H1 (cell line): ENCODE results near the gene VPS37C. TPM values are rescaled to one million over a fixed set of nuclear protein-coding genes. Genes with fewer than 3 reads are reported as not detected.

Experiments used
- CTCF ChIA-PET: fragments of 300-600 bp; sonication (Branson Sonifier 250); formaldehyde crosslinking; loops from one replicate; lab custom pipeline; 2021; ENCODE audit not compliant: partially characterized antibody; lab: Charles Lee
- POLR2A ChIA-PET: fragments of 300-600 bp; sonication (Branson Sonifier 250); formaldehyde crosslinking; loops from one replicate; lab custom pipeline; 2021; ENCODE audit warnings: inconsistent platforms; ENCODE audit not compliant: partially characterized antibody; lab: Charles Lee
- DNase-seq, 2 experiments: peaks; one replicate each; pipeline versions ENCODE4 v3.0.0 to v3.0.0-alpha.2; 2010 to 2022; ENCODE audit warnings: low spot score in 2 of 2, low read depth in 1 of 2, mixed read lengths in 1 of 2
- FAIRE-seq: peaks from 2 replicates; lab custom pipeline; 2011; peaks lifted over from hg19 to GRCh38; lab: Jason Lieb, UNC
- H2AFZ ChIP-seq: 2 replicates; pipeline ENCODE4 v1.8.1; 2012; ENCODE audit warnings: low read length, inconsistent platforms
- H2AK5ac ChIP-seq: 2 replicates; pipeline ENCODE4 v1.6.1; 2013; ENCODE audit warnings: low read depth, low read length
- H2BK120ac ChIP-seq: replicated peaks from 2 replicates; pipeline ENCODE3; 2013; ENCODE audit warnings: low read depth, low read length, inconsistent platforms
- H2BK12ac ChIP-seq: 2 replicates; pipeline ENCODE4 v1.6.1; 2013; ENCODE audit warnings: low read depth, low read length
- H2BK15ac ChIP-seq: 2 replicates; pipeline ENCODE4 v1.6.1; 2013; ENCODE audit warnings: low read length
- H2BK20ac ChIP-seq: 2 replicates; pipeline ENCODE4 v1.6.1; 2013; ENCODE audit warnings: low read length
- H2BK5ac ChIP-seq: 2 replicates; pipeline ENCODE4 v1.6.1; 2013; ENCODE audit warnings: low read depth, low read length
- H3K14ac ChIP-seq: 2 replicates; pipeline ENCODE4 v1.6.1; 2013; ENCODE audit warnings: inconsistent platforms; ENCODE audit not compliant: insufficient read length
- H3K18ac ChIP-seq: 2 replicates; pipeline ENCODE4 v1.6.1; 2013; ENCODE audit warnings: low read length; ENCODE audit errors: extremely low read depth
- H3K23ac ChIP-seq: 2 replicates; pipeline ENCODE4 v1.6.1; 2013; ENCODE audit warnings: inconsistent platforms; ENCODE audit not compliant: insufficient read length
- H3K23me2 ChIP-seq: 2 replicates; pipeline ENCODE4 v1.6.1; 2013; ENCODE audit warnings: low read depth, low read length
- H3K27ac ChIP-seq: 2 replicates; pipeline ENCODE4 v1.6.1; 2011; ENCODE audit warnings: low read depth, low read length, inconsistent platforms
- H3K27me3 ChIP-seq, 4 experiments: replicated peaks in 1 of 4; 1 replicate in 1 of 4; 2 replicates in 3 of 4; pipeline versions ENCODE4 v1.6.1 to v1.8.1; 2011 to 2013; ENCODE audit warnings: low read length in 3 of 4, mild to moderate bottlenecking in 3 of 4, inconsistent platforms in 2 of 4, mixed read lengths in 2 of 4, moderate library complexity in 1 of 4; ENCODE audit not compliant: control insufficient read depth in 3 of 4, insufficient read depth in 3 of 4; ENCODE audit errors: extremely low read depth in 1 of 4
- H3K36me3 ChIP-seq, 4 experiments: 2 replicates each; pipeline versions ENCODE4 v1.6.1 to v1.8.1; 2011 to 2013; ENCODE audit warnings: mild to moderate bottlenecking in 4 of 4, low read length in 3 of 4, moderate library complexity in 2 of 4, control low read depth in 1 of 4, inconsistent platforms in 1 of 4; ENCODE audit not compliant: insufficient read depth in 4 of 4, control insufficient read depth in 2 of 4
- H3K4ac ChIP-seq: replicated peaks from 2 replicates; pipeline ENCODE3; 2013; ENCODE audit warnings: low read length, low read depth, mixed read lengths, inconsistent platforms; ENCODE audit not compliant: insufficient read length
- H3K4me1 ChIP-seq, 4 experiments: replicated peaks in 1 of 4; 1 replicate in 1 of 4; 2 replicates in 3 of 4; pipeline versions ENCODE4 v1.6.1 to v1.8.1; 2011 to 2013; ENCODE audit warnings: low read length in 3 of 4, inconsistent platforms in 2 of 4, mixed read lengths in 1 of 4; ENCODE audit not compliant: insufficient read depth in 4 of 4, control insufficient read depth in 3 of 4
- H3K4me2 ChIP-seq, 2 experiments: 2 replicates each; pipeline versions ENCODE4 v1.6.1 to v1.8.1; 2011 to 2013; ENCODE audit warnings: low read depth in 2 of 2, low read length in 2 of 2, control low read depth in 1 of 2, inconsistent platforms in 1 of 2, mild to moderate bottlenecking in 1 of 2; ENCODE audit not compliant: insufficient read depth in 1 of 2
- H3K4me3 ChIP-seq, 4 experiments: fragments of 200-600, 300-600 bp in 1 of 4; sonication (generic), shearing (Covaris generic), sonication (Bioruptor Twin) in 1 of 4; 2 replicates each; pipeline versions ENCODE4 v1.5.1 to v1.8.1; 2011 to 2016; ENCODE audit warnings: low read length in 4 of 4, low read depth in 3 of 4, control low read depth in 2 of 4, inconsistent platforms in 2 of 4, mild to moderate bottlenecking in 2 of 4, mixed read lengths in 1 of 4, moderate library complexity in 1 of 4; ENCODE audit not compliant: insufficient read depth in 2 of 4; ENCODE audit errors: extremely low read depth in 1 of 4
- H3K56ac ChIP-seq: replicated peaks from 2 replicates; pipeline ENCODE3; 2013; ENCODE audit warnings: low read depth, mild to moderate bottlenecking, mixed read lengths, low read length, inconsistent platforms; ENCODE audit not compliant: insufficient read length
- H3K79me1 ChIP-seq: 2 replicates; pipeline ENCODE4 v1.6.1; 2013; ENCODE audit warnings: low read depth, low read length, control low read depth
- H3K79me2 ChIP-seq, 2 experiments: 2 replicates each; pipeline versions ENCODE4 v1.6.1 to v1.8.1; 2012 to 2013; ENCODE audit warnings: low read length in 2 of 2, mild to moderate bottlenecking in 2 of 2, inconsistent platforms in 1 of 2; ENCODE audit not compliant: insufficient read depth in 2 of 2, control insufficient read depth in 1 of 2
- H3K9ac ChIP-seq, 4 experiments: replicated peaks in 1 of 4; 1 replicate in 1 of 4; 2 replicates in 3 of 4; pipeline versions ENCODE4 v1.6.1 to v1.8.1; 2011 to 2013; ENCODE audit warnings: low read depth in 3 of 4, low read length in 3 of 4, control low read depth in 2 of 4, mild to moderate bottlenecking in 2 of 4, moderate library complexity in 2 of 4, inconsistent platforms in 1 of 4; ENCODE audit errors: extremely low read depth in 1 of 4
- H3K9me3 ChIP-seq, 2 experiments: 2 replicates each; pipeline versions ENCODE4 v1.6.1 to v1.8.1; 2012 to 2013; ENCODE audit warnings: mild to moderate bottlenecking in 2 of 2, moderate library complexity in 2 of 2, control low read depth in 1 of 2, inconsistent platforms in 1 of 2, low read depth in 1 of 2, low read length in 1 of 2, mixed read lengths in 1 of 2; ENCODE audit not compliant: insufficient read depth in 2 of 2
- H4K20me1 ChIP-seq, 2 experiments: replicated peaks in 1 of 2; 2 replicates each; pipeline versions ENCODE3 to v1.8.1; 2011 to 2013; ENCODE audit warnings: inconsistent platforms in 2 of 2, low read length in 2 of 2, mild to moderate bottlenecking in 1 of 2; ENCODE audit not compliant: insufficient read depth in 2 of 2, control insufficient read depth in 1 of 2
- H4K5ac ChIP-seq: 2 replicates; pipeline ENCODE4 v1.6.1; 2013; ENCODE audit warnings: low read length, low read depth, mixed read lengths, inconsistent platforms; ENCODE audit not compliant: insufficient read length
- H4K8ac ChIP-seq: 2 replicates; pipeline ENCODE4 v1.8.0; 2013; ENCODE audit warnings: mild to moderate bottlenecking, moderate library complexity, low read length, inconsistent platforms; ENCODE audit not compliant: insufficient read depth; ENCODE audit errors: extremely low read depth
- H4K91ac ChIP-seq: replicated peaks from 2 replicates; pipeline ENCODE3; 2013; ENCODE audit warnings: low read length, mixed read lengths, inconsistent platforms; ENCODE audit not compliant: insufficient read length
- ATF2 ChIP-seq: IDR thresholded peaks from 2 replicates; pipeline ENCODE4 v1.6.1; 2012; ENCODE audit warnings: low read length, inconsistent platforms
- ATF3 ChIP-seq: IDR thresholded peaks from 2 replicates; pipeline ENCODE4 v1.6.1; 2011; ENCODE audit warnings: low read depth, mild to moderate bottlenecking, low read length; ENCODE audit not compliant: insufficient read depth
- CTCF ChIP-seq, 3 experiments: IDR thresholded peaks; 1 replicate in 2 of 3; 2 replicates in 1 of 3; pipeline versions ENCODE4 v1.5.1 to v1.6.1; 2011; ENCODE audit warnings: low read length in 3 of 3, mild to moderate bottlenecking in 3 of 3, inconsistent platforms in 2 of 3, low read depth in 1 of 3, moderate library complexity in 1 of 3; ENCODE audit not compliant: insufficient read depth in 1 of 3; ENCODE audit errors: control extremely low read depth in 1 of 3
- HDAC6 ChIP-seq: IDR thresholded peaks from one replicate; pipeline ENCODE4 v1.7.1; 2012; ENCODE audit warnings: low read depth, mild to moderate bottlenecking, inconsistent platforms, low read length, moderate library complexity
- NANOG ChIP-seq: IDR thresholded peaks from 2 replicates; pipeline ENCODE4 v1.6.1; 2011; ENCODE audit warnings: low read length, low read depth, mild to moderate bottlenecking, inconsistent platforms; ENCODE audit not compliant: insufficient read depth, poor library complexity, severe bottlenecking
- POLR2A ChIP-seq, 2 experiments: IDR thresholded peaks; 1 replicate in 1 of 2; 2 replicates in 1 of 2; pipeline ENCODE4 v1.6.1; 2011; ENCODE audit warnings: low read depth in 2 of 2, low read length in 2 of 2, mild to moderate bottlenecking in 2 of 2; ENCODE audit errors: control extremely low read depth in 1 of 2
- SP4 ChIP-seq: IDR thresholded peaks from 2 replicates; pipeline ENCODE4 v1.6.1; 2012; ENCODE audit warnings: low read length, inconsistent platforms
- SRF ChIP-seq: IDR thresholded peaks from 2 replicates; pipeline ENCODE4 v1.6.1; 2011; ENCODE audit warnings: mild to moderate bottlenecking, low read depth, low read length, moderate library complexity
- WGBS, 2 experiments: shearing (Covaris generic) in 1 of 2; methylation state at CpG; one replicate each; pipeline versions ENCODE4 v1.1.6 to v1.1.7; 2013 to 2015; ENCODE audit warnings: low lambda C conversion rate in 2 of 2, mixed read lengths in 2 of 2, inconsistent platforms in 1 of 2, low coverage in 1 of 2, missing lambda C conversion rate in 1 of 2; ENCODE audit not compliant: insufficient replicate concordance in 2 of 2, insufficient coverage in 1 of 2, insufficient read length in 1 of 2; ENCODE audit errors: extremely low coverage in 1 of 2, missing lambda C conversion rate in 1 of 2; 5-methylcytosine and 5-hydroxymethylcytosine counted together
- polyA plus RNA-seq, 7 experiments: library from polyadenylated mRNA; depleted of rRNA in 3 of 7; stranded (reverse) in 5 of 7; unstranded in 2 of 7; fragments of >200 nt in 5 of 7; fragments of 200-250 nt in 2 of 7; gene quantifications; 1 replicate in 5 of 7; 2 replicates in 1 of 7; 4 replicates in 1 of 7; pipeline versions ENCODE4 v1.2.1 to v1.2.3, GENCODE V29; 2011 to 2013; ENCODE audit warnings: missing spikeins in 2 of 7, mixed read lengths in 2 of 7
- total RNA-seq: library from RNA; stranded (reverse); fragmentation: NEBNext Ultra II Directional; extraction: Animal tissue kit (Norgen Biotek cat#: 25700); gene quantifications from 2 replicates; pipeline ENCODE4 v1.2.1, GENCODE V29; 2021

Gene VPS37C
- total and polyA plus RNA-seq, 2 of the 8 experiments (the other 6 are each of a cell fraction or from before 2014, with no cell fraction given) = 12.9 to 21.0 TPM

GRCh38 chr11:61121192-61121831 lies 39.9 kb downstream of the VPS37C start:
- Histone ChIP-seq H3K23me2 (peaks cover 9% of the 10 kb centered on the region; the same call in 1 of the 2 replicates), H3K9ac (no peak overlapping the region), H2BK120ac (no peak overlapping the region), H3K9me3 (no peaks in the 10 kb centered on the region), H3K4ac (no peak overlapping the region), H2BK5ac (no peak overlapping the region), H4K20me1 (peaks cover 2 to 3% of the 10 kb centered on the region in 2 experiments), H2BK20ac (no peak overlapping the region), H2BK12ac (no peak overlapping the region), H4K5ac (no peak overlapping the region), H2AFZ (no peak overlapping the region), H3K79me1 (no peaks in the 10 kb centered on the region), H3K79me2 (no peaks in the 10 kb centered on the region), H2AK5ac (no peak overlapping the region), H3K27ac (no peak overlapping the region), H4K91ac (no peak overlapping the region), H3K56ac (no peak overlapping the region), H3K18ac (no peak overlapping the region), H2BK15ac (no peak overlapping the region), H3K4me3 (no peak overlapping the region), H3K4me2 (no peak overlapping the region), H3K23ac (no peak overlapping the region), H3K27me3 (peaks cover 0 to 2% (median 0%) of the 10 kb centered on the region in 4 experiments; a peak in 1 of 7 replicates), H3K36me3 (no peaks in the 10 kb centered on the region), H3K4me1 (no peaks in the 10 kb centered on the region; a peak in 1 of 7 replicates), H3K14ac (no peak overlapping the region), H4K8ac (no peak overlapping the region)
- TF ChIP-seq SP4 = no peak
- TF ChIP-seq POLR2A (IDR thresholded peaks at IDR 0.05; ENCODE audit: control extremely low read depth in 1 of 2, low read depth in 2 of 2, low read length in 2 of 2) = no peak
- no peak for TF ChIP-seq CTCF (IDR thresholded peaks at IDR 0.05; ENCODE audit: control extremely low read depth in 1 of 3, insufficient read depth in 1 of 3, low read depth in 1 of 3, low read length in 3 of 3)
- TF ChIP-seq ATF3 = no peak
- TF ChIP-seq NANOG = no peak
- TF ChIP-seq ATF2 = no peak
- no peak for TF ChIP-seq SRF
- no peak for TF ChIP-seq HDAC6
- DNase-seq (no peak), FAIRE-seq (no peak)
- ChIA-PET POLR2A (interaction anchor here (1.5 kb wide), 1 partner anchor 49 kb away, joined by 4 read pairs; no protein-coding TSS in a partner anchor), CTCF (interaction anchor here (0.5 to 1.9 kb wide), 5 partner anchors 11 to 159 kb away, joined by 3 to 5 read pairs (median 3); no protein-coding TSS in a partner anchor)
- 89% methylated on average over 15 of the region's 15 CpGs; no CpG with 5 or more reads in 1 of the 2 experiments for WGBS, 2 experiments
